OCI-LY7 (cell line): ENCODE measurements around the gene PLEKHG1. TPM values are rescaled to one million over a fixed set of nuclear protein-coding genes. Genes with fewer than 3 reads are reported as not detected.

Experiments
- BruUV-seq: library from RNA; stranded (reverse); fragments of 400-500 nt; replicated peaks from 2 replicates; lab custom pipeline; 2021; lab: Mats Ljungman, UMichigan
- CTCF ChIA-PET: fragments of 300-600 bp; sonication (Branson Sonifier 250); formaldehyde crosslinking; loops from one replicate; lab custom pipeline; 2022; ENCODE audit warnings: antibody characterized with exemption; ENCODE audit not compliant: unreplicated experiment; lab: Charles Lee
- POLR2A ChIA-PET: fragments of 300-600 bp; sonication (Branson Sonifier 250); formaldehyde crosslinking; loops from one replicate; lab custom pipeline; 2022; ENCODE audit warnings: antibody characterized with exemption; lab: Charles Lee
- DNase-seq: peaks from one replicate; pipeline ENCODE4 v3.0.0-alpha.2; 2015; ENCODE audit warnings: low spot score
- H2AFZ ChIP-seq: fragments of 200-600 bp; sonication (generic), shearing (Covaris generic); 2 replicates; pipeline ENCODE4 v1.6.1; 2014; ENCODE audit warnings: mild to moderate bottlenecking, antibody characterized with exemption, low read length, moderate library complexity
- H3K27ac ChIP-seq: fragments of 200-600 bp; sonication (generic); 2 replicates; pipeline ENCODE4 v1.5.1; 2014; ENCODE audit warnings: mixed run types, low read depth, mild to moderate bottlenecking, moderate library complexity, low read length, inconsistent platforms; ENCODE audit not compliant: poor library complexity, severe bottlenecking
- H3K36me3 ChIP-seq: fragments of 200-600 bp; sonication (generic); 2 replicates; pipeline ENCODE4 v1.6.1; 2014; ENCODE audit warnings: mild to moderate bottlenecking, antibody characterized with exemption, low read length, moderate library complexity, mixed read lengths; ENCODE audit not compliant: insufficient read depth
- H3K4me1 ChIP-seq: fragments of 200-600 bp; sonication (generic); 2 replicates; pipeline ENCODE4 v1.5.1; 2014; ENCODE audit warnings: mild to moderate bottlenecking, low read length; ENCODE audit not compliant: insufficient read depth, poor library complexity, severe bottlenecking
- H3K4me2 ChIP-seq: fragments of 200-600 bp; sonication (generic); 2 replicates; pipeline ENCODE4 v1.6.1; 2014; ENCODE audit warnings: mild to moderate bottlenecking, low read length
- H3K4me3 ChIP-seq: fragments of 200-600 bp; sonication (generic); 2 replicates; pipeline ENCODE4 v1.5.1; 2014; ENCODE audit warnings: mild to moderate bottlenecking, low read depth, low read length; ENCODE audit not compliant: poor library complexity, severe bottlenecking
- H3K79me2 ChIP-seq: fragments of 200-600 bp; sonication (generic); 2 replicates; pipeline ENCODE4 v1.6.1; 2016; ENCODE audit warnings: low read depth, mild to moderate bottlenecking, low read length, moderate library complexity, mixed read lengths; ENCODE audit not compliant: insufficient read depth
- H3K9me2 ChIP-seq: fragments of 200-600 bp; sonication (generic); 2 replicates; pipeline ENCODE4 v1.6.1; 2016; ENCODE audit warnings: mild to moderate bottlenecking, low read length, mixed read lengths; ENCODE audit not compliant: insufficient read depth
- H3K9me3 ChIP-seq: fragments of 200-600 bp; sonication (generic); 2 replicates; pipeline ENCODE4 v1.6.1; 2014; ENCODE audit warnings: mild to moderate bottlenecking, mixed run types, low read length, mixed read lengths
- H4K20me1 ChIP-seq: fragments of 200-600 bp; sonication (generic); 2 replicates; pipeline ENCODE4 v1.6.1; 2014; ENCODE audit warnings: mild to moderate bottlenecking, antibody characterized with exemption, low read length, moderate library complexity, mixed read lengths; ENCODE audit not compliant: insufficient read depth
- EZH2phosphoT487 ChIP-seq: fragments of 200-600 bp; sonication (generic); IDR thresholded peaks from 2 replicates; pipeline ENCODE4 v1.6.1; 2018; ENCODE audit warnings: low read depth, borderline replicate concordance, mild to moderate bottlenecking, mixed run types, antibody characterized with exemption, low read length, moderate library complexity, mixed read lengths
- intact Hi-C: fragments of 100-400 bp; cut with micrococcal nuclease; formaldehyde crosslinking; loops from one replicate; pipeline ENCODE4 v1.10.0; 2022; ENCODE audit not compliant: unreplicated experiment
- total RNA-seq, 2 experiments: library from RNA; depleted of rRNA in 1 of 2; stranded (reverse); fragments of >200 nt in 1 of 2; shearing (Covaris generic) in 1 of 2; gene quantifications; 2 replicates each; pipeline ENCODE4 v1.2.3, GENCODE V29; 2014 to 2022
- TF ChIP-seq, protein P1 (sequence below): fragments of 200-600 bp; sonication (generic); conservative IDR thresholded peaks from 2 replicates; pipeline ENCODE4 v1.5.1; 2014; ENCODE audit warnings: mild to moderate bottlenecking, antibody characterized with exemption, low read length, moderate library complexity, mixed read lengths

Gene PLEKHG1
- total RNA-seq, 2 experiments from 2014 or later, result 17.9 to 19.6 TPM

DNA sequence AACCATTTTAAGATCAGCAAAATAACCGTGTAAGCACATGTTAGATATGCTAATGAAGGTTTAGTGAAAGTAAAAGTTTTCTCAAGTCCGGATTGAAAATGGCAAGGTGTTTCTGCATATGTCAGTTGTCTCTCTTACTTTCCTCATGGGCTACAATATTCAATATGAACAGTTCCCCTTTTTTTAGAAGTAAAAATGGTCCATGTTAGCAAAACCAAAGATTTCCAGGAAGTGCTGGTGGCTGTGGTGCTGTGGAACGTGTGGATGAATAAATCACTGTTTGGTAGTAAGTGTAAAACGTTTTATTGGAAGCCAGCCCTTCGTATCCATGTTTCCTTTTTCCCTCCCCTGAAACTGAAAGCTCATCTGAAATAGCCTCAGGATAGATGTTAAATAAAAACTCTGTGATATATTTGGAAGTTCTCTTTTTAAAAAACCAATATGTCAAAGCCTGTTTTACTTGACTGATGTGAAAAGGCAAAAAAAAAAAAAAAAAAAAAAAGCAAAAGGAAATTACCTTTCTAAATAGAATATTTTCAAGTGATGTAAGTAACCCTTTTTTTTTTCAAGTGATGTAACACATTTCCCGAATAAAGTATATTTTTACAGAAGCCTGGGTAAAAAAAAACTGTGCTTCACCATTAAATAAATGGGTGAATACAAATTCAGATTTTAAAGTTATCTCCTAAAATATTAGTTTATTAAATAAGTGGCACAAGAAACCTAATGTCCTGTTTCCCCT is 41.9 kb downstream of the PLEKHG1 start:
- no TSS peak for BruUV-seq
- intact Hi-C loops, result no loop called here
- no peaks in the 10 kb centered on the region for H3K79me2 ChIP-seq
- CTCF ChIA-PET, result no interaction called here
- H3K4me3 ChIP-seq, result peak overlapping the region; percentile 55
- peak overlapping the region; percentile 85 for H2AFZ ChIP-seq
- peak overlapping the region; percentile 90 for H3K4me2 ChIP-seq
- H3K9me2 ChIP-seq, result no peaks in the 10 kb centered on the region
- TF ChIP-seq, protein P1, sequence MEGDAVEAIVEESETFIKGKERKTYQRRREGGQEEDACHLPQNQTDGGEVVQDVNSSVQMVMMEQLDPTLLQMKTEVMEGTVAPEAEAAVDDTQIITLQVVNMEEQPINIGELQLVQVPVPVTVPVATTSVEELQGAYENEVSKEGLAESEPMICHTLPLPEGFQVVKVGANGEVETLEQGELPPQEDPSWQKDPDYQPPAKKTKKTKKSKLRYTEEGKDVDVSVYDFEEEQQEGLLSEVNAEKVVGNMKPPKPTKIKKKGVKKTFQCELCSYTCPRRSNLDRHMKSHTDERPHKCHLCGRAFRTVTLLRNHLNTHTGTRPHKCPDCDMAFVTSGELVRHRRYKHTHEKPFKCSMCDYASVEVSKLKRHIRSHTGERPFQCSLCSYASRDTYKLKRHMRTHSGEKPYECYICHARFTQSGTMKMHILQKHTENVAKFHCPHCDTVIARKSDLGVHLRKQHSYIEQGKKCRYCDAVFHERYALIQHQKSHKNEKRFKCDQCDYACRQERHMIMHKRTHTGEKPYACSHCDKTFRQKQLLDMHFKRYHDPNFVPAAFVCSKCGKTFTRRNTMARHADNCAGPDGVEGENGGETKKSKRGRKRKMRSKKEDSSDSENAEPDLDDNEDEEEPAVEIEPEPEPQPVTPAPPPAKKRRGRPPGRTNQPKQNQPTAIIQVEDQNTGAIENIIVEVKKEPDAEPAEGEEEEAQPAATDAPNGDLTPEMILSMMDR, result no peak
- no peak for TF ChIP-seq EZH2phosphoT487
- DNase-seq, result peak; percentile 65
- H3K27ac ChIP-seq, result peak overlapping the region; percentile 49
- H3K9me3 ChIP-seq, result no peaks in the 10 kb centered on the region
- H4K20me1 ChIP-seq, result no peaks in the 10 kb centered on the region
- POLR2A ChIA-PET, result interaction anchor here (0.6 to 2.0 kb wide), 3 partner anchors 41 to 539 kb away, joined by 3 to 6 read pairs (median 5); no protein-coding TSS in a partner anchor
- H3K36me3 ChIP-seq, result no peaks in the 10 kb centered on the region; the same call in 1 of the 2 replicates
- H3K4me1 ChIP-seq, result peaks cover 60% of the 10 kb centered on the region

DNA sequence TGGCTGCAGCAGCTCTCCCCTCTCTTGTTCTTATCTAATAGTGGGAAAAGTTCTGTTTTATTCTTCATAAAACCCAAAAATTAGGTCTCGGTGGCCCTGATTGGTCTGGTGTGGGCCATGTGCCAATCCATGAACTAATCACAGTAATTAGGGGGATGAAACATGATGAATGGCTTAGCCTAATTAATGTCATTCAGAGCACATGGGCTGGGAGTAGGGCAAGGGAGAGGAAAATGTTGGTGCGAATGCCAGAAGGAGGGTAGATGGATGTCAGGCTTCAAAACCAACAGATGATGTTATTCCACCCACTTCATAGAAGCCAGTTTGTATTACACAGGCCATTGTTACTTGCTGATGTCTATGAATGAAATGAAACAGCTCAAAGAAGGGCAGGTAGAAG is 46.5 kb downstream of the PLEKHG1 start:
- BruUV-seq, result no TSS peak
- Histone ChIP-seq H3K79me2 (no peaks in the 10 kb centered on the region), H3K9me3 (no peaks in the 10 kb centered on the region), H2AFZ (no peak overlapping the region), H3K36me3 (no peaks in the 10 kb centered on the region; the same call in 1 of the 2 replicates), H3K4me1 (peaks cover 43% of the 10 kb centered on the region), H3K27ac (no peak overlapping the region), H3K4me2 (no peak overlapping the region), H3K4me3 (no peak overlapping the region), H3K9me2 (no peaks in the 10 kb centered on the region), H4K20me1 (no peaks in the 10 kb centered on the region)
- ChIA-PET CTCF (no interaction called here), POLR2A (interaction anchor here (0.6 kb wide), 1 partner anchor 212 kb away, joined by 5 read pairs; no protein-coding TSS in a partner anchor)
- intact Hi-C loops, result no loop called here
- no peak for DNase-seq
- TF ChIP-seq EZH2phosphoT487, result no peak
- TF ChIP-seq, protein P1, result no peak

DNA sequence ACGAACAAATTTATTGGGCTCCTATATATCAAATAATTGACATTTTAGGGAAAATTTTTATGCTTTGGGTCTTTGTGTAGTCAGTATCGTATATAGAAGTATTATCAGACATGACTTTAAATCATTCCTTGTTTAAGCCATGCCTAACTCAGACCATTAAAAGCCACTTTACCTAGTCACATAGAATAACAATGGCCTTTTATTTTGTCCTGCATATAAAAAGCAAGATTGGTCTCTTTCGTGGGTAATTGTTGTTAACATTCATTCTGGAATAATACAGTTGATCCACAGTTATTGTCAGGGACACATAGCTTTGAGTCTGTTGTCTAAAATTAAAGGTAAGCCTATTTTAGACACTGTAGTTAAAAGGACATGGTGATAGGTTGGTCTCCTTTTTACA is 47.4 kb downstream of the PLEKHG1 start:
- intact Hi-C loops, result no loop called here
- Histone ChIP-seq H3K4me2 (peak overlapping the region; percentile 47), H3K4me3 (no peak overlapping the region), H3K4me1 (peaks cover 35% of the 10 kb centered on the region), H4K20me1 (no peaks in the 10 kb centered on the region), H3K79me2 (no peaks in the 10 kb centered on the region), H3K27ac (no peak overlapping the region), H2AFZ (peak overlapping the region; percentile 46; the same call in 1 of the 2 replicates), H3K9me3 (no peaks in the 10 kb centered on the region), H3K9me2 (no peaks in the 10 kb centered on the region), H3K36me3 (no peaks in the 10 kb centered on the region; the same call in 1 of the 2 replicates)
- TF ChIP-seq, protein P1, result no peak
- TF ChIP-seq EZH2phosphoT487, result no peak
- POLR2A ChIA-PET, result no interaction called here
- BruUV-seq, result no TSS peak
- DNase-seq, result no peak
- CTCF ChIA-PET, result interaction anchor here (0.5 kb wide), 1 partner anchor 281 kb away, joined by 4 read pairs; no protein-coding TSS in a partner anchor
